D721Med (cell line): Measurements from ENCODE around the gene SIK3.

ENCODE experiments used
- DNase-seq: peaks from one replicate; pipeline ENCODE4 v3.0.0; 2011; ENCODE audit warnings: low spot score; ENCODE audit not compliant: insufficient read length
- FAIRE-seq: peaks from 2 replicates; lab custom pipeline; 2011; peaks lifted over from hg19 to GRCh38; lab: Jason Lieb, UNC
- CTCF ChIP-seq: IDR thresholded peaks from 2 replicates; pipeline ENCODE4 v1.5.1; 2012; ENCODE audit warnings: mild to moderate bottlenecking, control low read depth; ENCODE audit not compliant: insufficient read depth; ENCODE audit errors: missing control alignments

SIK3 gene

GRCh38 chr11:116825854-116826750 is 272.1 kb downstream of the SIK3 start:
- FAIRE-seq (no peak), DNase-seq (no peak)
- no peak for TF ChIP-seq CTCF

DNA sequence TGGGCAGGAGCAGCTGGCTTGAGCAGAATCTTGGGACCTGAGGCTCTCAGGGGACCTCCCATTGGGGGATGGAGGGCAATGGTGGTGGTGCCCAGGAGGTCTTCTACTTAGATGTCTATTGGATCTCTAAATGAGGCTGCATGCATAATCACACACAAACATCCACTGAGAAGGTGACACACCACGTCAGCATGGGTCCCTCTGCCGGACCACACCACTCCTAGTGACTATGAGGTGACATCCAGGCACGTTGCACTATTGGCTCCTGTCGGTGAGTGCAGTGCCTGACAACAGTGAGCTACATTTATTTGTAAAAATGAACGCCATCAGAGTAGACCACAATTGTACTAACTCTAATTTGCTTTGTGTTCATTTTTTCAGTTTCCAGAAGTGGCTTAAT is 272.8 kb downstream of the SIK3 start:
- no peak for TF ChIP-seq CTCF
- no peak for DNase-seq

DNA sequence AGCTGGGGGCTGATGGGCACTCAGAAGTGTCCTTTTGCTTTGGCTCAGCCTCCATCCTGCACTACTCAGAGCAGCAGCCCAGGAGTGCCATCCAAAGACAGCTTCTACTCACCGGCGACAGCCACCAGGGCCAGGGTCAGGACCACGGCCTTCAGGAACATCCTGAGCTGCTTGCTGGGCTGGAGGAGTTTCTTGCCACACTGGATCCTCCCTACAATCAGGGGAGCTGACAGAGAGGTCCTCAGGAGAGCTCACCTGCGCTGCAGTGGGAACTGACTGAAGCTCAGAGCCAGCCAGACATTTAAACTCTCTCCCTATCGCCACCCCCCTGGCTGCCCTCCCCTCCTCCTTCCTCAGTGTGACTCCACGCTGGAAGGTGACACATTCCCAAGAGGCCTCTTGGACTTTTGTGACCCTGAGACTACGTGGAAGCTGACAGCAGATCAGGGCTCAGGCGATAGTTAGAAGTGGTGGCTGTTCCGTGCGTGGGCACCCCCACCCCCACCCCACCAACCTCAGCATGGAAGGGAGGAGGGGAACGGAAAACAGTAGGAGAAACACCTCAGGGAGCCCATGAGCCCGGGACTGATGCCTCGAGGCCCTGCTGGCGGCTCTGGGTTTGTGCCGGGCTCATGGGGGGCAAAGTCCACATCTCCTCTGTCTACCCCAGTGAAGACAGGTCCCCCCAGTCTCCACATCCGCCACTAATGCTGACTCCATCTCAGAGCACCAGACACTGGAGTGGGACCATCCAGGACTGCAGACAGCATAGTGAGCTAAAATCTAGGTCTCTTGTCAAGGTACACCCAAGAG is 275.0 kb downstream of the SIK3 start, which contains the start of gene APOA4:
TSS of gene APOA4 (minus strand) at position 274 of the 813 bp plus-strand sequence. CDS start at position 161, 113 bp downstream.
- no peak for TF ChIP-seq CTCF
- FAIRE-seq (no peak), DNase-seq (no peak)

More for the DNA sequence above, 272.8 kb downstream of the SIK3 start:
- no peak for FAIRE-seq

GRCh38 chr11:116822575-116822974 is 275.7 kb downstream of the SIK3 start:
- TF ChIP-seq CTCF = no peak
- DNase-seq (no peak), FAIRE-seq (no peak)

DNA sequence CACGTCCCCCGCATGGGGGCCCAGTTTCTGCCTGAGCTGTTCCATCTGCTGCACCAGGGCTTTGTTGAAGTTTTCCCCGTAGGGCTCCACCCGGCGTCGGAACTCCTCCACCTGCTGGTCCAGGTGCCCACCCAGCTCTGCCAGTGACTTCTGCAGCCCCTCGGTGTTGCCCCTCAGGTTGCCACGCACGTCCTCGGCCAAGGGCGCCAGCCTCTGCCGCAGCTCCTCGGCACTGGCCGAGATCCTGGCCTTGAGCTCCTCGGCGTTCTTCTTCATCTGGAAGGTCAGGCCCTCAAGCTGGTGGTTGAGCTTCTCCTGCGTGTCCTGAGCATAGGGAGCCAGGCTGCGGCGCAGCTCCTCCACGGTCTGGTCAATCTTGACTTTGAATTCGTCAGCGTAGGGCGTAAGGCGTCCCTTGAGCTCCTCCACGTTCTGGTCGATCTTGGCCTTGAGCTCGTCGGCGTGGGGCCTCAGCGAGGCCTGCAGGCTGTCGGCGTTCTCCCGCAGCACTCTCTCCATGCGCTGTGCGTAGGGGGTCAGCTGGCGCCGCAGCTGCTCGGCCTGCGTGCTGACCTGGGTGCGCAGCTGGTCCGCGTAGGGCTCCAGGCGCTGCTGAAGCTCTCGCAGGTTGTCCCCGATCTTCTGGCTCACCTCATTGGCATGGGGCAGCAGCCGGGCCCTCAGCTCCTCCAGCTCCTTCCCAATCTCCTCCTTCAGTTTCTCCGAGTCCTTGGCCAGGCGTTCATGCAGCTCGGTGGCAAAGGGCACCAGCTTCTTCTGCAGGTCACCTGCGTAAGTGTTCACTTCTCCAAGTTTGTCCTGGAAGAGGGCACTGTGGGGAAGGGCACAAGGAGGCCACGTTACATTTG is 276.9 kb downstream of the SIK3 start:
- no peak for TF ChIP-seq CTCF
- FAIRE-seq = no peak

DNA sequence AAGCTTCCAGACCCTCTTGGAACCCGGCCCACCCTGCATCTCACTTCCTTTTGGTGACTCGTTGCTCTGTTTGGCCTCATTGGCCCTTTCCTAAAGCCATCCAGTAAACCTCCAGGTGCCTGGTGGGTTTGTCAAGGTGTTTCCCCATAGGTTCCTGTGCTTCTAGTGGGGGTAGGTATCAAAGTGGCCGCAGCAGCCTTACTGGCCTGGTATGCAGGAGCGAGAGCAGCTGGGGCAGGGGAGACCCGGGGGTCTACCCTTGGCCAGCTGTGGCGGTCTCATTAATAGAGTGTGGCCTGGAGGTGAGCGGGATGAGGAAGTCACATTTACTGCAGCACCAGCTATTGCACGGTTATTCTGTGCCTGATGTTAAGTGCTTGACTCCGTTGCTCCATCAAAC is 279.2 kb downstream of the SIK3 start:
- DNase-seq (no peak), FAIRE-seq (no peak)
- no peak for TF ChIP-seq CTCF

More for the DNA sequence above, 276.9 kb downstream of the SIK3 start:
- no peak for DNase-seq
